ENCODE measurements around the gene MEIKIN. TPM values are rescaled to one million over a fixed set of nuclear protein-coding genes. Genes with fewer than 3 reads are reported as not detected.

The MEIKIN gene
- total RNA-seq, 1 experiment from 2014 or later: not detected

GRCh38 chr5:131953969-131954368 is 8.5 kb upstream of the MEIKIN start:
- Mint-ChIP-seq H3K27me3 (ENCODE audit: low read depth) (no peaks in the 10 kb centered on the region), H3K27ac (no peak overlapping the region), H3K4me3 (no peak overlapping the region), H3K4me1 (no peaks in the 10 kb centered on the region), H3K9me3 (no peaks in the 10 kb centered on the region), H3K36me3 (ENCODE audit: insufficient read depth in 1 of 3, low read depth in 3 of 3) (no peaks in the 10 kb centered on the region)
- no peaks in the 10 kb centered on the region for H3K4me1 ChIP-seq (ENCODE audit: insufficient read depth, low read length)
- H3K9me3 ChIP-seq (ENCODE audit: control insufficient read depth, low read depth, low read length): no peaks in the 10 kb centered on the region
- H2BK5ac ChIP-seq (ENCODE audit: insufficient read length, low read length): no peak overlapping the region
- no peak overlapping the region for H2BK120ac ChIP-seq (ENCODE audit: low read depth, low read length, poor library complexity, severe bottlenecking)
- H2AK5ac ChIP-seq (ENCODE audit: insufficient read length, low read length): no peak overlapping the region
- no peak overlapping the region for H3T11ph ChIP-seq (ENCODE audit: low read length)
- no peak overlapping the region for H3K4me2 ChIP-seq (ENCODE audit: insufficient read depth, insufficient read length, low read length)
- H4K8ac ChIP-seq (replicated peaks; ENCODE audit: insufficient read length, low read depth, low read length): no peak overlapping the region
- no peak overlapping the region for H3K18ac ChIP-seq (ENCODE audit: insufficient read length, low read depth, low read length)
- H3K27ac ChIP-seq (ENCODE audit: insufficient read length, low read depth, low read length): no peak overlapping the region
- no peak overlapping the region for H3K9ac ChIP-seq (ENCODE audit: extremely low read depth, insufficient read length, low read length)
- no peak overlapping the region for H2BK20ac ChIP-seq (ENCODE audit: low read depth, low read length, poor library complexity, severe bottlenecking)
- H3K23ac ChIP-seq (ENCODE audit: insufficient read length, low read depth, low read length): no peak overlapping the region
- H4K91ac ChIP-seq (ENCODE audit: insufficient read length, low read depth, low read length): no peak overlapping the region
- H3K23me2 ChIP-seq (ENCODE audit: insufficient read length, low read depth, low read length, poor library complexity, severe bottlenecking): no peaks in the 10 kb centered on the region
- H3K79me2 ChIP-seq (ENCODE audit: insufficient read depth, low read length): no peaks in the 10 kb centered on the region
- no peak overlapping the region for H2BK12ac ChIP-seq (ENCODE audit: insufficient read length, low read depth, low read length)
- no peak overlapping the region for H3K56ac ChIP-seq (ENCODE audit: insufficient read length, low read depth, low read length)
- no peak overlapping the region for H2AFZ ChIP-seq (ENCODE audit: low read length)
- no peak for TF ChIP-seq CTCF (conservative IDR thresholded peaks at IDR 0.05)
- no peak for DNase-seq
- no peaks in the 10 kb centered on the region for H3K79me1 ChIP-seq (ENCODE audit: insufficient read depth, low read depth, low read length, poor library complexity, severe bottlenecking)
- H3K4ac ChIP-seq (ENCODE audit: low read depth, low read length): no peak overlapping the region
- H4K20me1 ChIP-seq (ENCODE audit: control insufficient read depth, insufficient read depth, insufficient read length): no peaks in the 10 kb centered on the region
- no peak overlapping the region for H2BK15ac ChIP-seq (ENCODE audit: low read depth, low read length)
- H3K27me3 ChIP-seq (ENCODE audit: insufficient read depth, low read length): no peaks in the 10 kb centered on the region
- H3K14ac ChIP-seq (ENCODE audit: insufficient read depth, low read length): no peak overlapping the region
- H4K5ac ChIP-seq (ENCODE audit: insufficient read length, low read depth, low read length): no peak overlapping the region

All from H9 (cell line).